Measurements from ENCODE around the gene LTN1.
"Not testable (repeated sequence)": the region's sequence is repeated elsewhere in the genome, so short reads cannot be mapped to it uniquely, and the experiment has no call there.

Gene LTN1

GRCh38 chr21:28992526-28993292 lies at the start of gene LTN1:
Gene LTN1 (minus strand): TSS chr21:28992877. CDS start chr21:28992805, 72 bp downstream.
- DNase-seq (ENCODE audit: low spot score), result peak; percentile 98

GRCh38 chr21:29034678-29035077 lies 42.0 kb upstream of the LTN1 start:
- no peak for DNase-seq (ENCODE audit: low spot score)

- no peak for DNase-seq (ENCODE audit: low spot score)
These were observed 41.2 kb upstream of the LTN1 start for GRCh38 chr21:29033871-29034270.

GRCh38 chr21:29033301-29033700 lies 40.6 kb upstream of the LTN1 start:
- no peak for DNase-seq (ENCODE audit: low spot score)

GRCh38 chr21:29030909-29031308 lies 38.2 kb upstream of the LTN1 start:
- no peak for DNase-seq (ENCODE audit: low spot score)

GRCh38 chr21:29029524-29029923 lies 36.8 kb upstream of the LTN1 start:
- DNase-seq (ENCODE audit: low spot score), result no peak

- DNase-seq (ENCODE audit: low spot score), result no peak
These were observed 32.6 kb upstream of the LTN1 start for GRCh38 chr21:29025328-29025713.

GRCh38 chr21:29024474-29025327 lies 32.0 kb upstream of the LTN1 start, which contains the start of gene USP16:
Gene USP16 (plus strand): TSS chr21:29024668. CDS start chr21:29027914, 3,246 bp downstream.
- peak; percentile 94 for DNase-seq (ENCODE audit: low spot score)

GRCh38 chr21:29022166-29022565 lies 29.5 kb upstream of the LTN1 start:
- peak; percentile 6 for DNase-seq (ENCODE audit: low spot score)

- DNase-seq (ENCODE audit: low spot score), result no peak
These were observed 25.9 kb upstream of the LTN1 start for GRCh38 chr21:29018540-29018939.

GRCh38 chr21:29017639-29018237 lies 25.1 kb upstream of the LTN1 start:
- no peak for DNase-seq (ENCODE audit: low spot score)

GRCh38 chr21:29011236-29011635 lies 18.6 kb upstream of the LTN1 start:
- DNase-seq (ENCODE audit: low spot score), result not testable (repeated sequence)

- no peak for DNase-seq (ENCODE audit: low spot score)
These were observed 15.7 kb upstream of the LTN1 start for GRCh38 chr21:29008367-29008766.

- no peak for DNase-seq (ENCODE audit: low spot score)
These were observed 15.1 kb upstream of the LTN1 start for GRCh38 chr21:29007810-29008209.

GRCh38 chr21:29007135-29007534 lies 14.5 kb upstream of the LTN1 start:
- no peak for DNase-seq (ENCODE audit: low spot score)

GRCh38 chr21:29005696-29006095 lies 13.0 kb upstream of the LTN1 start:
- no peak for DNase-seq (ENCODE audit: low spot score)

GRCh38 chr21:29002442-29003144 lies 9.9 kb upstream of the LTN1 start:
- peak; percentile 95 for DNase-seq (ENCODE audit: low spot score)

- no peak for DNase-seq (ENCODE audit: low spot score)
These were observed 584 bp upstream of the LTN1 start for GRCh38 chr21:28993293-28993629.

- DNase-seq (ENCODE audit: low spot score), result no peak
These were observed 684 bp downstream of the LTN1 start for GRCh38 chr21:28991861-28992525.

- DNase-seq (ENCODE audit: low spot score), result not testable (repeated sequence)
These were observed 4.5 kb downstream of the LTN1 start for GRCh38 chr21:28988146-28988545.

GRCh38 chr21:28986677-28987076 lies 6.0 kb downstream of the LTN1 start:
- no peak for DNase-seq (ENCODE audit: low spot score)

- no peak for DNase-seq (ENCODE audit: low spot score)
These were observed 10.0 kb downstream of the LTN1 start for GRCh38 chr21:28982637-28983036.
